Measurements from ENCODE around the gene ZNF30. TPM values are rescaled to one million over a fixed set of nuclear protein-coding genes. Genes with fewer than 3 reads are reported as not detected.

The ZNF30 gene
- total and polyA plus RNA-seq, 2 donors (not counting 1 experiment from before 2014, with no cell fraction given): 3.3 TPM

DNA sequence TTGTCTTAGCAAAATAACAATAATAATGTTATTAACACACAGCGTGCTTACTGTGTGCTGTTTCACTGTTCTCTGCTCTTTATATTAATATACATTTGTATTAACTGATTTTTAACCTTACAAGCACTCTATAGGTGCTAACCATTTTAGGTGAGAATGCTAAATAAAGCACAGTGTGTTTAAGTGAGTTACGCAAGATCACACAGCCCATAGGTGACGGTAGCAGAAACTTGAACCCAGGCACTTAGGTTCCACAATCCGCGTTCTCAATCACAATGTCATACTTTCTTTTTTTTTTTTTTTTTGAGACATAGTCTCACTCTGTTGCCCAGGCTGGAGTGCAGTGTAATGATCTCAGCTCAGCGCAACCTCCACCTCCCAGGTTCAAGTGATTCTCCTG is 5.8 kb downstream of the ZNF30 start:
- no peak overlapping the region for H3K27ac Mint-ChIP-seq
- CTCF ChIA-PET: no interaction called here
- no peak overlapping the region for H2AFZ ChIP-seq (ENCODE audit: insufficient read depth, low read depth, low read length, poor library complexity, severe bottlenecking)

GRCh38 chr19:34936184-34936583 is 9.5 kb downstream of the ZNF30 start:
- DNase-seq: no peak
- H3K27me3 Mint-ChIP-seq: no peaks in the 10 kb centered on the region
- Histone ChIP-seq H2AFZ (ENCODE audit: insufficient read depth, low read depth, low read length, poor library complexity, severe bottlenecking) (no peak overlapping the region), H3K4me1 (ENCODE audit: control insufficient read depth in 2 of 2, insufficient read depth in 2 of 2, low read length in 2 of 2) (no peaks in the 10 kb centered on the region), H3K36me3 (replicated peaks in 1 of 2; ENCODE audit: control extremely low read depth in 1 of 2, control insufficient read depth in 1 of 2, extremely low read depth in 1 of 2, insufficient read depth in 2 of 2, low read length in 1 of 2) (peaks cover 6 to 24% of the 10 kb centered on the region in 2 experiments), H3K27ac (ENCODE audit: low read length in 2 of 2) (no peak overlapping the region), H3K79me2 (ENCODE audit: control insufficient read depth, insufficient read depth, low read length) (no peaks in the 10 kb centered on the region), H3K27me3 (replicated peaks in 1 of 4; ENCODE audit: control extremely low read depth in 1 of 4, control insufficient read depth in 3 of 4, insufficient read depth in 4 of 4, low read length in 3 of 4) (no peaks in the 10 kb centered on the region), H3K4me2 (replicated peaks; ENCODE audit: low read depth, low read length, poor library complexity, severe bottlenecking) (no peak overlapping the region), H3K9me3 (ENCODE audit: control extremely low read depth in 1 of 3, control insufficient read depth in 2 of 3, insufficient read depth in 1 of 3, low read length in 2 of 3) (peaks cover 0 to 3% (median 0%) of the 10 kb centered on the region in 3 donors), H3K4me3 (ENCODE audit: control extremely low read depth in 1 of 5, extremely low read depth in 1 of 5, insufficient read depth in 1 of 5, low read depth in 2 of 5, low read length in 4 of 5) (no peak overlapping the region), H3K9ac (ENCODE audit: low read length) (no peak overlapping the region), H4K20me1 (ENCODE audit: control insufficient read depth, insufficient read depth, low read length, poor library complexity, severe bottlenecking) (no peaks in the 10 kb centered on the region)
- peaks cover 2% of the 10 kb centered on the region for H3K9me3 Mint-ChIP-seq (ENCODE audit: insufficient read depth)
- intact Hi-C loops (cut with micrococcal nuclease): no loop called here
- no peak overlapping the region for H3K27ac Mint-ChIP-seq
- 96% methylated on average over 3 of the region's 4 CpGs for WGBS (ENCODE audit: insufficient coverage)
- ChIA-PET POLR2A (no interaction called here), CTCF (no interaction called here)
- H3K4me3 Mint-ChIP-seq: no peak overlapping the region
- no peaks in the 10 kb centered on the region for H3K4me1 Mint-ChIP-seq
- TF ChIP-seq CTCF (IDR thresholded peaks at IDR 0.05) (no peak), EZH2 (IDR thresholded peaks at IDR 0.05; ENCODE audit: borderline replicate concordance, insufficient read depth, low read depth, low read length, poor library complexity, severe bottlenecking) (no peak)
- ATAC-seq (ENCODE audit: low read depth): no peak

More for the DNA sequence above, 5.8 kb downstream of the ZNF30 start:
- H3K79me2 ChIP-seq (ENCODE audit: control insufficient read depth, insufficient read depth, low read length): no peaks in the 10 kb centered on the region
- peaks cover 6 to 24% of the 10 kb centered on the region in 2 experiments for H3K36me3 ChIP-seq (replicated peaks in 1 of 2; ENCODE audit: control extremely low read depth in 1 of 2, control insufficient read depth in 1 of 2, extremely low read depth in 1 of 2, insufficient read depth in 2 of 2, low read length in 1 of 2)
- ATAC-seq (ENCODE audit: low read depth) (no peak), DNase-seq (no peak)
- no peak overlapping the region for H3K4me2 ChIP-seq (replicated peaks; ENCODE audit: low read depth, low read length, poor library complexity, severe bottlenecking)
- Mint-ChIP-seq H3K4me3 (no peak overlapping the region), H3K9me3 (ENCODE audit: insufficient read depth) (peaks cover 2% of the 10 kb centered on the region), H3K4me1 (peaks cover 2% of the 10 kb centered on the region), H3K27me3 (no peaks in the 10 kb centered on the region)
- peaks cover 3% of the 10 kb centered on the region in 2 donors for H3K4me1 ChIP-seq (ENCODE audit: control insufficient read depth in 2 of 2, insufficient read depth in 2 of 2, low read length in 2 of 2)
- no peak overlapping the region for H3K27ac ChIP-seq (ENCODE audit: low read length in 2 of 2)
- 91% methylated on average over 4 of the region's 6 CpGs for WGBS (ENCODE audit: insufficient coverage)
- no peaks in the 10 kb centered on the region for H3K27me3 ChIP-seq (replicated peaks in 1 of 4; ENCODE audit: control extremely low read depth in 1 of 4, control insufficient read depth in 3 of 4, insufficient read depth in 4 of 4, low read length in 3 of 4)
- H3K9ac ChIP-seq (ENCODE audit: low read length): no peak overlapping the region
- no peak for TF ChIP-seq CTCF (IDR thresholded peaks at IDR 0.05)
- intact Hi-C loops (cut with micrococcal nuclease): no loop called here
- H3K9me3 ChIP-seq (ENCODE audit: control extremely low read depth in 1 of 3, control insufficient read depth in 2 of 3, insufficient read depth in 1 of 3, low read length in 2 of 3): no peaks in the 10 kb centered on the region
- no peaks in the 10 kb centered on the region for H4K20me1 ChIP-seq (ENCODE audit: control insufficient read depth, insufficient read depth, low read length, poor library complexity, severe bottlenecking)
- no peak overlapping the region for H3K4me3 ChIP-seq (ENCODE audit: control extremely low read depth in 1 of 5, extremely low read depth in 1 of 5, insufficient read depth in 1 of 5, low read depth in 2 of 5, low read length in 4 of 5)
- POLR2A ChIA-PET: no interaction called here

Measured in B cell (primary cell).